SK-N-SH (cell line): Measurements from ENCODE around the gene KCNQ5. TPM values are rescaled to one million over a fixed set of nuclear protein-coding genes. Genes with fewer than 3 reads are reported as not detected.

ENCODE experiments used
- CTCF ChIA-PET: fragments of 300-600, 350-600 bp; formaldehyde crosslinking; extraction: SDS; loops from one replicate; lab custom pipeline; 2021; lab: Yijun Ruan, JAX
- POLR2A ChIA-PET: fragments of 350-600 bp; sonication (Branson Sonifier 250); formaldehyde crosslinking; extraction: SDS; loops from one replicate; lab custom pipeline; 2020; ENCODE audit warnings: antibody characterized with exemption, inconsistent platforms; lab: Yijun Ruan, JAX
- DNase-seq: peaks from one replicate; pipeline ENCODE4 v3.0.0; 2012
- H2AFZ ChIP-seq: fragments of 200-600 bp; sonication (generic); 2 replicates; pipeline ENCODE4 v1.8.1; 2016; ENCODE audit warnings: antibody characterized with exemption, mild to moderate bottlenecking, low read depth
- H3F3A ChIP-seq: fragments of 200-600 bp; sonication (generic); replicated peaks from 2 replicates; pipeline ENCODE3; 2016; ENCODE audit warnings: antibody characterized with exemption, mild to moderate bottlenecking; ENCODE audit not compliant: insufficient read depth
- H3K27ac ChIP-seq, 2 experiments: fragments of 200-500 bp in 1 of 2; fragments of 200-600 bp in 1 of 2; sonication (Bioruptor generic) in 1 of 2; sonication (generic), shearing (Covaris generic) in 1 of 2; 2 replicates each; pipeline versions ENCODE4 v1.5.1 to v1.6.1; 2014 to 2016; ENCODE audit warnings: low read depth in 2 of 2, inconsistent platforms in 1 of 2, low read length in 1 of 2, mild to moderate bottlenecking in 1 of 2, mixed read lengths in 1 of 2
- H3K27me3 ChIP-seq: fragments of 200-600 bp; sonication (generic), shearing (Covaris generic); 2 replicates; pipeline ENCODE4 v1.6.1; 2016; ENCODE audit warnings: mixed run types; ENCODE audit not compliant: insufficient read depth
- H3K36me3 ChIP-seq, 2 experiments: fragments of 200-500 bp in 1 of 2; fragments of 200-600 bp in 1 of 2; sonication (Bioruptor generic) in 1 of 2; sonication (generic) in 1 of 2; replicated peaks in 1 of 2; 2 replicates each; pipeline versions ENCODE3 to v1.5.1; 2014 to 2016; ENCODE audit warnings: low read length in 1 of 2, mild to moderate bottlenecking in 1 of 2; ENCODE audit not compliant: insufficient read depth in 2 of 2, control insufficient read depth in 1 of 2
- H3K4me1 ChIP-seq, 2 experiments: fragments of 200-500 bp in 1 of 2; fragments of 200-600 bp in 1 of 2; sonication (Bioruptor generic) in 1 of 2; sonication (generic), shearing (Covaris generic) in 1 of 2; 2 replicates each; pipeline versions ENCODE4 v1.5.1 to v1.6.1; 2014 to 2016; ENCODE audit warnings: low read depth in 1 of 2, low read length in 1 of 2, mixed run types in 1 of 2; ENCODE audit not compliant: insufficient read depth in 2 of 2, control insufficient read depth in 1 of 2
- H3K4me2 ChIP-seq: fragments of 200-600 bp; sonication (generic), shearing (Covaris generic); 2 replicates; pipeline ENCODE4 v1.6.1; 2017; ENCODE audit warnings: mixed run types
- H3K4me3 ChIP-seq, 2 experiments: fragments of 200-500 bp in 1 of 2; fragments of 200-600 bp in 1 of 2; sonication (Bioruptor generic) in 1 of 2; sonication (generic), shearing (Covaris generic) in 1 of 2; 2 replicates each; pipeline versions ENCODE4 v1.5.1 to v1.8.1; 2014 to 2016; ENCODE audit warnings: low read depth in 2 of 2, inconsistent platforms in 1 of 2, low read length in 1 of 2, mild to moderate bottlenecking in 1 of 2, mixed read lengths in 1 of 2, moderate library complexity in 1 of 2
- H3K79me2 ChIP-seq: fragments of 200-600 bp; sonication (generic); 2 replicates; pipeline ENCODE4 v1.8.1; 2017; ENCODE audit warnings: mild to moderate bottlenecking; ENCODE audit not compliant: insufficient read depth
- H3K9ac ChIP-seq: fragments of 200-600 bp; sonication (generic); 2 replicates; pipeline ENCODE4 v1.6.1; 2017; ENCODE audit warnings: mixed run types
- H3K9me2 ChIP-seq: fragments of 200-600 bp; sonication (generic); 2 replicates; pipeline ENCODE4 v1.6.1; 2017; ENCODE audit warnings: mixed run types
- H3K9me3 ChIP-seq: fragments of 200-600 bp; sonication (generic); 2 replicates; pipeline ENCODE4 v1.6.1; 2017; ENCODE audit warnings: mixed run types, mild to moderate bottlenecking, moderate library complexity
- H4K20me1 ChIP-seq: fragments of 200-600 bp; sonication (generic); 2 replicates; pipeline ENCODE4 v1.6.1; 2017; ENCODE audit warnings: mild to moderate bottlenecking, mixed run types; ENCODE audit not compliant: insufficient read depth
- EP300 ChIP-seq, 2 experiments: IDR thresholded peaks; 2 replicates each; pipeline versions ENCODE4 v1.4.0 to v1.6.1; 2012; ENCODE audit warnings: borderline replicate concordance in 1 of 2, low read depth in 1 of 2, low read length in 1 of 2
- EZH2phosphoT487 ChIP-seq: fragments of 200-600 bp; sonication (generic); IDR thresholded peaks from 2 replicates; pipeline ENCODE4 v1.6.1; 2017; ENCODE audit warnings: low read depth, mixed run types, mild to moderate bottlenecking, antibody characterized with exemption, moderate library complexity, borderline replicate concordance
- FOXJ3 ChIP-seq: sonication (generic); formaldehyde crosslinking; IDR thresholded peaks from 2 replicates; pipeline ENCODE4 v1.5.1; 2020; ENCODE audit warnings: mild to moderate bottlenecking, missing genetic modification reagents
- GATA2 ChIP-seq: sonication (generic); formaldehyde crosslinking; IDR thresholded peaks from 2 replicates; pipeline ENCODE4 v1.5.0; 2020; ENCODE audit warnings: mild to moderate bottlenecking, missing genetic modification reagents
- MEF2A ChIP-seq: IDR thresholded peaks from 2 replicates; pipeline ENCODE4 v1.4.0; 2012; ENCODE audit warnings: low read depth, borderline replicate concordance
- MXI1 ChIP-seq: IDR thresholded peaks from 2 replicates; pipeline ENCODE4 v1.6.1; 2012; ENCODE audit warnings: mild to moderate bottlenecking, low read depth, low read length, improper control_type of control experiment
- NFIC ChIP-seq: IDR thresholded peaks from 2 replicates; pipeline ENCODE4 v1.4.0; 2012; ENCODE audit warnings: borderline replicate concordance
- POLR2AphosphoS5 ChIP-seq: IDR thresholded peaks from 2 replicates; pipeline ENCODE4 v1.6.1; 2012; ENCODE audit warnings: low read depth, low read length
- TAF1 ChIP-seq: IDR thresholded peaks from 2 replicates; pipeline ENCODE4 v1.6.1; 2012; ENCODE audit warnings: low read depth, mild to moderate bottlenecking, low read length, moderate library complexity, borderline replicate concordance
- TCF12 ChIP-seq: IDR thresholded peaks from 2 replicates; pipeline ENCODE4 v1.4.0; 2012
- WGBS: methylation state at CpG from one replicate; pipeline ENCODE4 v1.1.6; 2017; ENCODE audit warnings: low lambda C conversion rate; 5-methylcytosine and 5-hydroxymethylcytosine counted together
- polyA plus RNA-seq, 3 experiments: library from polyadenylated mRNA; depleted of rRNA; stranded (reverse); fragments of >200 nt; gene quantifications; 2 replicates each; pipeline ENCODE4 v1.2.3, GENCODE V29; 2012
- TF ChIP-seq, protein P1 (sequence below): IDR thresholded peaks from 2 replicates; pipeline ENCODE4; 2012
- TF ChIP-seq, protein P2 (sequence below): fragments of 150-350 bp; IDR thresholded peaks from 2 replicates; pipeline ENCODE4 v1.6.1; 2016; ENCODE audit warnings: mild to moderate bottlenecking, low read depth, low read length
- TF ChIP-seq, protein P3 (sequence below): IDR thresholded peaks from 2 replicates; pipeline ENCODE4 v1.4.0; 2012; ENCODE audit warnings: low read depth
- TF ChIP-seq, protein P4 (sequence below): fragments of 200-600 bp; sonication (generic); IDR thresholded peaks from 2 replicates; pipeline ENCODE4 v1.6.1; 2017; ENCODE audit warnings: antibody characterized with exemption, mild to moderate bottlenecking, moderate library complexity
- TF ChIP-seq, protein P5 (sequence below): fragments of 150-350 bp; IDR thresholded peaks from 2 replicates; pipeline ENCODE4 v1.6.1; 2017; ENCODE audit warnings: antibody characterized with exemption, low read length, low read depth, borderline replicate concordance

KCNQ5 gene
- polyA plus RNA-seq, 1 of the 3 experiments (the other 2 are of a cell fraction): 3.2 TPM

DNA sequence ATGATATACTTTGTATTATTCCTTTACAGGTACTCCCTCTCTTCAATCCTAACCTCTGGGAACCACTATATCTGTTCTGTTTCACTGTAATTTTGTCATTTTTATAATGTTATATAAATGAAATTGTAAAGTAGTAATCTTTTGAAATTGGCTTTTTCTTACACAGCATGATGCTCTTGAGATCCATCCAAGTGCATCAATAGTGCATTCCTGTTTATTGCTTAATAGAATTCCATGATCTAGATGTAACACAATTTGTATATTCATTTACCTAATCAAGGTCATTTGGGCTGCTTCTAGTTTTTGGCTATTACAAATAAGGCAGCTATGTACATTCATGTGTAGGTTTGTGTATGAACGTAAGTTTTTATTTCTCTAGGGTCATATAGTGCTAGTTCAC, 428.8 kb downstream of the KCNQ5 start:
- H3K9ac ChIP-seq: no peak overlapping the region
- H4K20me1 ChIP-seq: no peaks in the 10 kb centered on the region
- H3K36me3 ChIP-seq: peaks cover 0 to 9% of the 10 kb centered on the region in 2 experiments
- WGBS: 100% methylated on average over 1 of the region's 1 CpG
- no peaks in the 10 kb centered on the region for H3K27me3 ChIP-seq
- no peaks in the 10 kb centered on the region for H3K79me2 ChIP-seq
- TF ChIP-seq TAF1: no peak
- no peak overlapping the region for H3K4me2 ChIP-seq
- no peak overlapping the region for H3K4me3 ChIP-seq
- H3K4me1 ChIP-seq: peaks cover 0 to 3% of the 10 kb centered on the region in 2 experiments; a peak in 1 of 4 replicates
- ChIA-PET CTCF (no interaction called here), POLR2A (no interaction called here)
- no peak overlapping the region for H2AFZ ChIP-seq
- DNase-seq: no peak
- H3K9me3 ChIP-seq: no peaks in the 10 kb centered on the region
- no peaks in the 10 kb centered on the region for H3F3A ChIP-seq
- H3K27ac ChIP-seq: no peak overlapping the region
- no peaks in the 10 kb centered on the region for H3K9me2 ChIP-seq

DNA sequence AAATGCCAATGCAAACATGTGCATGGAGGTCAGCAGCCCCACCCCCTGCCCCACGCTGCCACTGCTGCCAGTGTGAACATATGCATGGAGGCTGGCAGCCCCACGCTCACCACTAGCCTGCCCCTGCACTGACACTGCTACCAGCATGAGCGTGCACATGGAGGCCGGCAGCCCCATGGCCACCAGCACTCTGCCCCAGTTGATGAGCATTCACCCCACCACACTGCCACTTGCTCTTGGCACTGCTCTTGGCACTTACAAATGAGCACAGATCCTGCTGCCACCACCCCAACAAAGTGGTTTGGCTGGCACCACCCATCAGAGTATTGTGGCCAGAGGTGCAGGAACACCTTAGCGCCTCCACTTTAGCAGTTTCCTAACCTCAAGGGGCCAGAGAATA, 429.3 kb downstream of the KCNQ5 start:
- Histone ChIP-seq H3K27me3 (no peaks in the 10 kb centered on the region), H3K9me2 (no peaks in the 10 kb centered on the region), H3K4me1 (peaks cover 0 to 3% of the 10 kb centered on the region in 2 experiments; a peak in 1 of 4 replicates), H3F3A (no peaks in the 10 kb centered on the region), H3K4me2 (no peak overlapping the region), H2AFZ (no peak overlapping the region), H4K20me1 (no peaks in the 10 kb centered on the region), H3K79me2 (no peaks in the 10 kb centered on the region), H3K4me3 (no peak overlapping the region), H3K9me3 (no peaks in the 10 kb centered on the region), H3K9ac (no peak overlapping the region), H3K27ac (no peak overlapping the region), H3K36me3 (peaks cover 0 to 5% of the 10 kb centered on the region in 2 experiments)
- ChIA-PET POLR2A (no interaction called here), CTCF (no interaction called here)
- WGBS: 91% methylated on average over 4 of the region's 5 CpGs
- TF ChIP-seq TAF1 (no peak), EZH2phosphoT487 (no peak), POLR2AphosphoS5 (no peak), FOXJ3 (CRISPR knock-in tag) (no peak), EP300 (IDR thresholded peaks at IDR 0.05; ENCODE audit: borderline replicate concordance in 1 of 2, low read depth in 1 of 2, low read length in 1 of 2) (no peak), TCF12 (no peak), MEF2A (no peak), NFIC (no peak), GATA2 (CRISPR knock-in tag) (no peak), MXI1 (no peak)
- TF ChIP-seq, protein P1, sequence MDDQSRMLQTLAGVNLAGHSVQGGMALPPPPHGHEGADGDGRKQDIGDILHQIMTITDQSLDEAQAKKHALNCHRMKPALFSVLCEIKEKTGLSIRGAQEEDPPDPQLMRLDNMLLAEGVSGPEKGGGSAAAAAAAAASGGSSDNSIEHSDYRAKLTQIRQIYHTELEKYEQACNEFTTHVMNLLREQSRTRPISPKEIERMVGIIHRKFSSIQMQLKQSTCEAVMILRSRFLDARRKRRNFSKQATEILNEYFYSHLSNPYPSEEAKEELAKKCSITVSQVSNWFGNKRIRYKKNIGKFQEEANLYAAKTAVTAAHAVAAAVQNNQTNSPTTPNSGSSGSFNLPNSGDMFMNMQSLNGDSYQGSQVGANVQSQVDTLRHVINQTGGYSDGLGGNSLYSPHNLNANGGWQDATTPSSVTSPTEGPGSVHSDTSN: no peak
- TF ChIP-seq, protein P2, sequence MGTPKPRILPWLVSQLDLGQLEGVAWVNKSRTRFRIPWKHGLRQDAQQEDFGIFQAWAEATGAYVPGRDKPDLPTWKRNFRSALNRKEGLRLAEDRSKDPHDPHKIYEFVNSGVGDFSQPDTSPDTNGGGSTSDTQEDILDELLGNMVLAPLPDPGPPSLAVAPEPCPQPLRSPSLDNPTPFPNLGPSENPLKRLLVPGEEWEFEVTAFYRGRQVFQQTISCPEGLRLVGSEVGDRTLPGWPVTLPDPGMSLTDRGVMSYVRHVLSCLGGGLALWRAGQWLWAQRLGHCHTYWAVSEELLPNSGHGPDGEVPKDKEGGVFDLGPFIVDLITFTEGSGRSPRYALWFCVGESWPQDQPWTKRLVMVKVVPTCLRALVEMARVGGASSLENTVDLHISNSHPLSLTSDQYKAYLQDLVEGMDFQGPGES: no peak
- TF ChIP-seq, protein P3, sequence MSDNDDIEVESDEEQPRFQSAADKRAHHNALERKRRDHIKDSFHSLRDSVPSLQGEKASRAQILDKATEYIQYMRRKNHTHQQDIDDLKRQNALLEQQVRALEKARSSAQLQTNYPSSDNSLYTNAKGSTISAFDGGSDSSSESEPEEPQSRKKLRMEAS: no peak
- TF ChIP-seq, protein P4, sequence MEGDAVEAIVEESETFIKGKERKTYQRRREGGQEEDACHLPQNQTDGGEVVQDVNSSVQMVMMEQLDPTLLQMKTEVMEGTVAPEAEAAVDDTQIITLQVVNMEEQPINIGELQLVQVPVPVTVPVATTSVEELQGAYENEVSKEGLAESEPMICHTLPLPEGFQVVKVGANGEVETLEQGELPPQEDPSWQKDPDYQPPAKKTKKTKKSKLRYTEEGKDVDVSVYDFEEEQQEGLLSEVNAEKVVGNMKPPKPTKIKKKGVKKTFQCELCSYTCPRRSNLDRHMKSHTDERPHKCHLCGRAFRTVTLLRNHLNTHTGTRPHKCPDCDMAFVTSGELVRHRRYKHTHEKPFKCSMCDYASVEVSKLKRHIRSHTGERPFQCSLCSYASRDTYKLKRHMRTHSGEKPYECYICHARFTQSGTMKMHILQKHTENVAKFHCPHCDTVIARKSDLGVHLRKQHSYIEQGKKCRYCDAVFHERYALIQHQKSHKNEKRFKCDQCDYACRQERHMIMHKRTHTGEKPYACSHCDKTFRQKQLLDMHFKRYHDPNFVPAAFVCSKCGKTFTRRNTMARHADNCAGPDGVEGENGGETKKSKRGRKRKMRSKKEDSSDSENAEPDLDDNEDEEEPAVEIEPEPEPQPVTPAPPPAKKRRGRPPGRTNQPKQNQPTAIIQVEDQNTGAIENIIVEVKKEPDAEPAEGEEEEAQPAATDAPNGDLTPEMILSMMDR: no peak
- TF ChIP-seq, protein P5, sequence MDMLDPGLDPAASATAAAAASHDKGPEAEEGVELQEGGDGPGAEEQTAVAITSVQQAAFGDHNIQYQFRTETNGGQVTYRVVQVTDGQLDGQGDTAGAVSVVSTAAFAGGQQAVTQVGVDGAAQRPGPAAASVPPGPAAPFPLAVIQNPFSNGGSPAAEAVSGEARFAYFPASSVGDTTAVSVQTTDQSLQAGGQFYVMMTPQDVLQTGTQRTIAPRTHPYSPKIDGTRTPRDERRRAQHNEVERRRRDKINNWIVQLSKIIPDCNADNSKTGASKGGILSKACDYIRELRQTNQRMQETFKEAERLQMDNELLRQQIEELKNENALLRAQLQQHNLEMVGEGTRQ: no peak
- no peak for DNase-seq
